Stimulated activated CD4-positive, alpha-beta T cell treated with anti-CD3 and anti-CD28 coated beads, Interleukin-12 subunit alpha, Interleukin-12 subunit beta, amount 100 ng/mL, for 48 hours (primary cell): ENCODE results near the gene SLC10A1.

Source experiments
- DNase-seq, 3 donors: peaks; one replicate each; pipeline ENCODE4 v3.0.0-alpha.2; 2020; ENCODE audit warnings: low read depth in 2 of 3, low spot score in 1 of 3

The SLC10A1 gene

DNA sequence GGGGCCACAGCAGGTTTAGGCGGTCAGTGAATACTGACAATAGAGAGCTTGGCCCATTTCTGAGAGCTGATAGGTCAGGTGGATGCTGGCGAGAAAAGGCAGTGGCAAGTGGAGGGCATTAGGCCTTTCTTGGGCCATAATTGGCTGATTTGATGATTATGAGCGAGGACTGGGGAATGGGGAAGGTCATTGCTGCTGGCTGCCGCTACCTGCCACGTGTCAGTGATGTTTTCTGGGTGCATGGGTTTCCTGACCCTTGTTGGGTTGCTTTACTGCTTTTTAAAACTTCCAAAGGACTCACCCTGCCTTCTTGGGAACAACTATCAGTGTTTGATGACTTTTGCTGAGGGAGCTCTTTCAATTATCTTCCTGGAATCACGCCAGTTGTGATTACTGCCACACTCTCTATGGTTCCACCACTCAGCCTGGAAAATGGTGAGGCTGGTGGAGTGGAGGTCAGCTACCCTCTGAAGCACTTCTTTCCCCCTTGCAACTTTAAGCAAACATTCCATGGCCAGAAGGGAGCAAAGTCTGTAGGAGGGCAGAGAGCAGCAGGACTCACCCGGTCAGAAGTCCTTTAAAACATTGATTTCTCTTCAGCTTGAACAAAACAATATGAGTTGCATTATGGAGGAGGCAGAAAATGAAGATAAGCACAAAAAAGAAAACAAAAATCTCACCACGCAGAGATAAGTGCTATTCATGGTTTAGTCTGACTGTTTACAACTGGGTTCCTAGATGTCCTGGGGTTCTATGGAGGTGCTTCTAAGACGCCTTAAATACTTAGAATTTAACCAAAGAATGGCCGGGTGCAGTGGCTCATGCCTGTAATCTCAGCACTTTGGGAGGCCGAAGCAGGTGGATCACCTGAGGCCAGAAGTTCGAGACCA is 12.1 kb upstream of the SLC10A1 start:
- no peak for DNase-seq

GRCh38 chr14:69807192-69807591 is 10.2 kb upstream of the SLC10A1 start:
- DNase-seq, result no peak

- no peak for DNase-seq
These were observed 7.9 kb upstream of the SLC10A1 start for GRCh38 chr14:69804902-69805301.

- no peak for DNase-seq
These were observed 6.7 kb upstream of the SLC10A1 start for GRCh38 chr14:69803753-69804152.

DNA sequence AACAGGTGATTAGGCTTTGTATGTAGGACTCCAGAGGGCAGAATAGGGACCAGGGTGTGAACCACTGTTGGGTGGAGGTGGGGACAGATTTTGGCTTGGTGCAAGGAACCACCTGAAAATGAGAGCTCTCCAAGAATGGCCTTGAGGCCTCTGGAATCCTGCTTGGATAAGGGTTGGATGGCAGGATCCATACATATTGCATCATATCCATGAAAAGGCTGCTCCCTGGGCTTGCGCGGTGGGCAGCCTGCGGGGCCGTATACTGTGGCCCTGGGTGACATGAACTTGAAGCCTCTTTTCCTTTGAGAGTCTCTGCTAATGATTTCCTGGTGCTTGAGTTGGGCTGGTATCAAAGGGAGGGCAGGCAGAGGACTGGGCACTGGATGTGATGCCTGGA is 1.3 kb upstream of the SLC10A1 start:
- DNase-seq, result no peak

DNA sequence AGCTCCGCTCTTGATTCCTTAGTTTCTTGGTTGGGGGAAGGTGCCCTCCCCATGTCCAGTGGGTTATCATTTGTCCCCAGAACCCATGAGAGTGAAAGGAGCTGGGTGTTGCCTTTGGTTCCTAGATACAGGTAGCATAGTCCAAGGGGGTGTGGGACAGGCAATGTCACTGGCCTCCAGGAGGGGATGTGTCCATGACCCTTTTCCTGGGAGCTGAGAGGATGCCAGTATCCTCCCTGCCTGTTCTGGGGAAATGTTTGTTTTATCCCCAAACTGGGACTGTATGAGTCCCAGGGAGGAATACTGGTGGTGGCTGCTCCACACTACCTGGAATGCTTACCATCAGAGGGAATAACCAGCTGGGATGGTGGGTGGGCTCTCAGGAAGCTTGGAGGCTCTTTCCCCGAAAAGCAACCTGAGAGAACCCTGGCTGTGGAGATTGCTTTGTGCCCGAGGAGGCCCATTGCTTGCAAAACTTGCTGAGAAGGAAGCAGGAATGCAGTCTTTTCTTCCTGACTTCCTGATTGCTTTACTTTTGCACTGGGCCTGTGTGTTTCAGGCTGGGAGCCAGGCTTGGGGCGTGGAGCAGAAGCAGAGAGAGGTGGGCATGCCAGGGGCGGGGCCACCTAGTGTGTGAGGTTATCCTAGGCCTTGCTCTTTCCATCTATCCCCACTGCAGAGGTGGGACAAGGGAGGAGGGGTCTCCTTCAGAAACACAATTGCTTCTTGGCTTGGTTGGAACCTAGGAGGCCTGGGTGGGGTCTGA is 715 bp upstream of the SLC10A1 start:
- DNase-seq, result no peak

DNA sequence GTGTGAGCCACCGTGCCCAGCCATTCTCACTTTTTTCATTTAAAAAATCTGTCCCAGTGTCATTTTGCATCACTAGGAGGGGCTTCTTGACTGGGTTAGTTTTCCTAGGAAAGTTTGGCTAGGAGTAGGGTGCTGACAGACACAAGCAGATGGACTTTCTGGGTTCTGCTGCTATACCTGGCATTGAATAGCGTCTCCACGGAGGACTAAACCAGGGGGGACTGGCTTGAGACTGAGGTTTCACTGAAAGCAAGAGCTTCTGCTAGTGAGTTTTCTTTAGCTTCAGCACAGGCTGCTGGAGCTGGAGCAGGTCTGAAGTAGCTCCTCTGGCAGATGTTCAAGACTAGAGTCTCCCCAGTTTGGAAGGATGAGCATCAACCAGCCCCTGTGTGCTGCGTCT is 1.4 kb downstream of the SLC10A1 start:
- no peak for DNase-seq

DNA sequence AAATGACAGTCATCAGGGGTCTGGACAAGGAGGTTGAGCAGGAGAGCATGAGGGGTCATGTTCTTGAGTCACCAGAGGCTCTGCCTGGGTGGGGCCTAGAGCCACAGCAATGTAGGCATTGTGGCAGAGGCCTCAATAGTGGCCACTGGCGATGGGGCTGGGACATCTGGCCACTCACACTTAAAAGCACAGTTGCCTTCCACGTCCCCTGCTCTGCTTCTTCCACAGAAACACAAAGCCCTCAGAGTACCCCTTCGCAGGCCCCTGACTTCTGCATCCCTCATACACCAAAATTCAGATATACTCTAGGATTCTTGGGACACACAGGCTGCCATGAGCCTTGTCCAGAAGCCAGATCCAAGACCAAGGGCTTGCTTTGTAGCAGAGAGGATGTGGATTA is 2.2 kb downstream of the SLC10A1 start:
- DNase-seq, result no peak

- DNase-seq, result no peak
These were observed 4.1 kb downstream of the SLC10A1 start for GRCh38 chr14:69792887-69793421.

- no peak for DNase-seq
These were observed 7.9 kb downstream of the SLC10A1 start for GRCh38 chr14:69789118-69789640.

- no peak for DNase-seq
These were observed 10.4 kb downstream of the SLC10A1 start for GRCh38 chr14:69786603-69787002.

GRCh38 chr14:69784942-69785341 is 12.1 kb downstream of the SLC10A1 start:
- DNase-seq, result no peak

- no peak for DNase-seq
These were observed 16.1 kb downstream of the SLC10A1 start for GRCh38 chr14:69780952-69781351.

- no peak for DNase-seq
These were observed 16.9 kb downstream of the SLC10A1 start for GRCh38 chr14:69780092-69780491.

DNA sequence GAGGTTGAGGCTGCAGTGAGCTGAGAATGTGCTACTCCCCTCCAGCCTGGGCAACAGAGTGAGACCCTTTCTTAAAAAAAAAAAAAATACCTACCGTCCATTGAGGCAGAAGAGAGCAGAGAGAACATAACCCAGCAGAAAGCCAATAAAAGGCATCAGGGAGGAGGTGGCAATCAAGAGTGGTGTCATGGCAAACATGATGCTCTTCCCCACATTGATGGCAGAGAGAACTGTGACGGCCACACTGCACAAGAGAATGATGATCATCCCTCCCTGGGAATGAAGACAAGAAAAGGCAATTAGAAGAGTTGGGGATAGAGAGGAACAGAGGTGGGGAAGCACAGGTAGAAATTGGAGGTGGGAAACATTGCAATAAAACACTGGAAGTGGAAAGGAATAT is 18.0 kb downstream of the SLC10A1 start:
- DNase-seq, result no peak

DNA sequence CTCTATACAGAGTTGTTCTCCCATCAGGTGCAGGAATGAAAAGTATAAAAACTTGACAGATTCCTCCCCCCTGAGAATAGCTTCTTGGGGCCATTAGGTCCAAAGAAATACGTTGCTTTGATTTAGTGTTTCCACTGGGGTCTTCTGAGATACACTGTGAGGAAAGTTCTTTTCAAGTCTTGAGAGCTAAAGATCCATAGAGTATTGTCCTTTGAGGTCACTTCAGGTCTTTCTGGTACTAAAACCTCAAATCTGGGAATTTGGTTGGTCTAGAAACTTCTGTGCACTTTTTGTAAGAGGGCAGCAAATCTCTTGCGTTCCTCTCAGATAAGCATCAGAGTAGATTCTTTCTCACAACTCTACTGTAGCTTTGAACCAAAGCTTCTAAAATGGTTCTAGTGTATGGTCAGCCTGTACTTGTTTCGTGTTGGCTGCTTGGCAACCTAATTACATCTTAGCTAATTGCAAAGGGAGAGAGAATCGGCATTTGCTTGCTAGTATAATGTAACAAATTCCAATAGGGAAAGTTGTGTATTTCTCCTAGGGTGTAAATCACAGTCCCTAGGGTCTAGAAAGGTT is 20.1 kb downstream of the SLC10A1 start:
- no peak for DNase-seq

GRCh38 chr14:69775012-69775411 is 22.0 kb downstream of the SLC10A1 start:
- DNase-seq, result no peak

- no peak for DNase-seq
These were observed 23.3 kb downstream of the SLC10A1 start for GRCh38 chr14:69773571-69774276.

DNA sequence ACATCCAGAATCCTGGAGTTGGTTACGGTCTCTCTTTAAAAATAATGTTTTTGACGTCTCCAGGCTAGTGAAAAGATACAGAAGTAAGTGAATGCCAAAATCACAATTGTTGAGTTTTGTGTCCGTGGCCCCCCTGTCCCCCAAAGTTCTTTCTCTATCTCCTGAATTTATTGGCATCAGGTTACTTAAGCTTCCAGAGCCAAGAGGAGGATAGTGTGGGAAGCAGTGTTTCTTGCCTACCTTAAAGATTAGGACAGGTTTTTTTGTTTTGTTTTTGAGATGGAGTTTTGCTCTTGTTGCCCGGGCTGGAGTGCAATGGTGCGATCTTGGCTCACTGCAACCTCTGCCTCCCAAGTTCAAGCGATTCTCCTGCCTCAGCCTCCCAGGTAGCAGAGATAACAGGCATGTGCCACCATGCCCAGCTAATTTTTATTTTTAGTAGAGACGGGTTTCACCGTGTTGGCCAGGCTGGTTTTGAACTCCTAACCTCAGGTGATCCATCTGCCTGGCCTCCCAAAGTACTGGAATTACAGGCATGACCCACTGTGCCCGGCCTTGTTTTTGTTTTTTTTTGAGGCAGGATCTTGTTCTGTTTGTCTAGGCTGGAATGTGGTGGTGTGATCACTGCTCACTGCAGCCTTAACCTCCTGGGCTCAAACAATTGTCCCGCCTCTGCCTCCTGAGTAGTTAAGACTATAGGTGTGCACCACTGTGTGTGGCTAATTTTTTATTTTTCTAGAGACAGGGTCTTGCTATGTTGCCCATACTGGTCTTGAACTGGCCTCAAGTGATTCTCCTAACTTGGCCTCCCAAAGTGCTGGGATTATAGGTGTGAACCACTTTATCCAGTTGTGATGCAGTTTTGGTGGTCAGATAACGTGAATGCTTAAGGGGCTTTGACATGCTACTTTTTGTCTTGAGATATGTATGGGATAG is 24.7 kb downstream of the SLC10A1 start:
- no peak for DNase-seq

DNA sequence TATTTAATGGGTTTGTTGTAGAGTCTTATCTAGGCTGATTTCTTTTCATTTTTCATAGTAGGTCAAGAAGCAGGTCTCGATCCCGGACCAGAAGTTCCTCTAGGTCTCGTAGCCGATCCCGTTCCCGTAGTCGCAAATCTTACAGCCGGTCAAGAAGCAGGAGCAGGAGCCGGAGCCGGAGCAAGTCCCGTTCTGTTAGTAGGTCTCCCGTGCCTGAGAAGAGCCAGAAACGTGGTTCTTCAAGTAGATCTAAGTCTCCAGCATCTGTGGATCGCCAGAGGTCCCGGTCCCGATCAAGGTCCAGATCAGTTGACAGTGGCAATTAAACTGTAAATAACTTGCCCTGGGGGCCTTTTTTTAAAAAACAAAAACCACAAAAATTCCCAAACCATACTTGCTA is 25.9 kb downstream of the SLC10A1 start:
- DNase-seq, result no peak
